Measurements from ENCODE around the gene PRPS1L1.

PRPS1L1 gene

GRCh38 chr7:18027628-18028027, at the start of gene PRPS1L1:
TSS of gene PRPS1L1 (minus strand) at chr7:18027846.
- DNase-seq (ENCODE audit: low read depth in 2 of 2), result no peak

GRCh38 chr7:18076461-18076860, 48.8 kb upstream of the PRPS1L1 start:
- DNase-seq (ENCODE audit: low read depth in 2 of 2), result no peak

- no peak for DNase-seq (ENCODE audit: low read depth in 2 of 2)
These were observed 41.1 kb upstream of the PRPS1L1 start for GRCh38 chr7:18068745-18069144.

GRCh38 chr7:18064242-18064838, 36.7 kb upstream of the PRPS1L1 start:
- DNase-seq (ENCODE audit: low read depth in 2 of 2), result no peak

DNA sequence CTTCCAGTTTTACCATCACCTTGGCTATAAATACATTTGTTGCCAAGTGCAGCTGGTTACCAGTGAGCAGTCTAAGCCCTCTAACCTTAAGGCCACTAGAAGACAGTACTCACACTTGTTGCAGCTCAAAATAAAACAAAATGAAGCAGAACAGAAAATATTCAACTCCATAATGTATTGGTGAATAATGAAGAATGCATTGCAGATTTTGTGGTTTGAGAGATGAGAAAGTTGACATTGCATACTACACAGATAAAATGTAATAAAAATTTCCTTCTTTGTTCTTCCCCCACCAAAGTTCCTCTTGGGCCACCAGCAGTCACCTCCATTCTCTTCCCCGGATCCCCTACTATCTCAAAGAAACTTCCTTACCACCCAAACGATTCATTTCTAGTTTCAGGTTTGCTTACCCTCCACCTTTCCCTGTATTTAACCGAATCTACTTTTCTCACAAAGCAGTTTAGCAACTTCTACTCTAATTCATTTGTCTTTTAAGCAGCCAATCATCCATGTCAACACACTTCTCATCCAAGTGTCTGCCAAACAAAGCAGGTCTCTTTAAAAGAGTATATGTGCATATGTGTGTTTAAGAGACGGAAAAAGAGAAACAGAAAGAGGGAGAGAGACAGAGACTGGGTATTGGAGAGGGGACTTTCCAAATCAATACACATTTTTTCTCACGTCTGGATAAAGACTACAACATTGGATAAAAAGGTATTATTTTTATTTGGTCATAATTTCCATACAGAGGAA, 35.7 kb upstream of the PRPS1L1 start:
- no peak for DNase-seq (ENCODE audit: low read depth in 2 of 2)

DNA sequence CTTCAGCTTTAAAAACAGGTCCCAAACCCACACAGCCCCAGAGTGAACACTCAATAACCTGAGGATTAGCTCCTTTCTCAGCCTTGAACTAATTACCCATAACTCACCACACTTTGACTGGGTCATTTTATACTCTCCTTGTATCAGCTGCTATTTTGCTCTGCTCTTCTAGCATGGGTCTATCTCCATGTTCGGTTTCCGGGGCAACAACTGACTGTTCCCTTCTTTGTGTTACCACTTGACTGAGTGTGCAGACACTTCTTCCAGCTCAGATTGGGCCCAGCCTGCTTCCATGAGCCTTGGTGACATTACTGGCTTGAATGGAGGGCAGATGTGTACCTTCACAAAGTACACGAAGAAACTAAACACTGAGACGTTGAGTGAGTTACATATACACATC, 31.5 kb upstream of the PRPS1L1 start:
- DNase-seq (ENCODE audit: low read depth in 2 of 2), result no peak

DNA sequence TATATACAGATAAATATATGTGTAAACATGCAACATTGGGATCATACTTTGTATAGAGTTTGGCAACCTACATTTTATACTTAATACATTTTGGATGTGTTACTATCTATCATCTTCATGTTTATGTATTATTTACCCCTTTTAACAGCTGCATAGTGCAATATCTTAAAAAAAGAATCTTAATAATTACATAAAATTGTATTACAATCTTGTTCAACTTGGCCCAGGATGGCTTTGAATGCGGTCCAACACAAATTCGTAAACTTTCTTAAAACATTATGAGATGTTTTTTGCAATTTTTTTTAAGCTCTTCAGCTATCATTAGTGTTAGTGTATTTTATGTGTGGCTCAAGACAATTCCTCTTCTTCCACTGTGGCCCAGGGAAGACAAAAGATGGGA, 26.3 kb upstream of the PRPS1L1 start:
- no peak for DNase-seq (ENCODE audit: low read depth in 2 of 2)

DNA sequence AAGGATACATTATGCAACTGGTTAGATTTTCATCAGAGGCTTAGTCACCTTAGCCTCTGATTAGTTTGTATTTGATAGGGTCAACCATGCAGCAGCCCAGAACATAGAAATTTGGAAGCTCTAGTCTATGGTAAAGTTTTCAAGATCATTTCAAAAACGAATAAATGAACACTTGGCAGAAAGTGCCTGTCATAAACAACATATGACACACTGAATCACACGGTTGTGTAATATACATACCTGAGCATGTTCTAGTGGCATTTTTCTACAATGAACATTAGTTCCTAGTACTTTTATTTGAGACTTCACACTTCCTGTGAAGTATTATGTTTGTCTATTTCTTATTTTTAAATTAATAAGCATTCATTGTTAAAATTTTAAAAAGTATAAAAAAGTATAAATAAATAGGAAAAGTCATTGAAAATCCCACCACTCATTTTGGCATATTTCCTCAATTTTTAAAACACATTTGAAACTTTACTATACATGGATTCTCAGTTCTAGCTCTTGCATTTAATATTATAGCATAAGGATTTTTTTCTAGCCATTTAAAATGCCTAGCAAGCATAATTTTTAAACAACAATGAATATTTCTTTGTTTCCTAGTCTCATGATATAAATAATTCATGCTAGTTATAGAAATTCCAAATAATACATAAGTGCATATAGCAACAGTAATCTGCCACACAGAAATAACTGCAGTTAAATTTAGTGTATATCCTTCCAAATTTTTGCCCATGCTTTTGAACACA, 25.7 kb upstream of the PRPS1L1 start:
- DNase-seq (ENCODE audit: low read depth in 2 of 2), result no peak

GRCh38 chr7:18049262-18049661, 21.6 kb upstream of the PRPS1L1 start:
- DNase-seq (ENCODE audit: low read depth in 2 of 2), result no peak

GRCh38 chr7:18046601-18047000, 19.0 kb upstream of the PRPS1L1 start:
- DNase-seq (ENCODE audit: low read depth in 2 of 2), result no peak

GRCh38 chr7:18045171-18045570, 17.5 kb upstream of the PRPS1L1 start:
- no peak for DNase-seq (ENCODE audit: low read depth in 2 of 2)

DNA sequence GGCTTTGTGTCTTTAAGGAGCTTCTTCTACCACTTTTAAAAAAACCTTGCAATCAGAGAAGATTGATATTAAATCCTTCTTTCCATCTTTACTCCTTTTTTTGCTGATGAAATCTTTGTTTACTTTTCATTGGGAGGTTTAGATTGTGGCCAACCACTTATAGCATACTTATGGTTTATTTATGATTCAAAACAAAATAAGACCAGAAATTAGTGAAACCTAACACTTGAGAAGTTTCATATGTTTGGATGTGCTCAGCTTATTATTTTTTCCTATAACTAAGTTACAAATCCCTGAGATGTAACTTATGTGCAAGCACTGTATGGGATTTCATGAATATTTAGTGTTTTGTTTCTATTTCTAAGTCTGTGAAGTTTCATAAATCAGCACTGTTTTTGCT, 13.5 kb upstream of the PRPS1L1 start:
- no peak for DNase-seq (ENCODE audit: low read depth in 2 of 2)

- DNase-seq (ENCODE audit: low read depth in 2 of 2), result no peak
These were observed 12.6 kb upstream of the PRPS1L1 start for GRCh38 chr7:18040196-18040595.

- DNase-seq (ENCODE audit: low read depth in 2 of 2), result no peak
These were observed 10.7 kb upstream of the PRPS1L1 start for GRCh38 chr7:18038382-18038781.

DNA sequence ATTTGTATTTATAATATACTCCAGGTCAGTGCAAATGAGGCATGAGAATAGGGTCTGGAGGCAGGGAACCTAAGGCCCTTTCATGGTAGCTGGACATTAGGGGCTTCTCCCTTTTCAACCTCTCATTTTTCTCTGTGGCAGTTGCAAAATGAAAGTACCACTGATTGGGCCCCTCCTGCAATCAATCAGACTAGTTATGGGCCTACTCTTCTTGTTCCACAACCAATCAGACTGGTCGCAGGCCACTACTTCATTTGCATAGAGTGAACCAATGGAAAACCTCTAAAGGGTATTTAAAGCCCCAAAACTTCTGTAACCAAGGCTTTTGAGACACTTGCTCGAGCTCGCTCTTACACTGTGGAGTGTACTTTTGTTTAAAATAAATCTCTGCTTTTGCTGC, 10.0 kb upstream of the PRPS1L1 start:
- no peak for DNase-seq (ENCODE audit: low read depth in 2 of 2)

DNA sequence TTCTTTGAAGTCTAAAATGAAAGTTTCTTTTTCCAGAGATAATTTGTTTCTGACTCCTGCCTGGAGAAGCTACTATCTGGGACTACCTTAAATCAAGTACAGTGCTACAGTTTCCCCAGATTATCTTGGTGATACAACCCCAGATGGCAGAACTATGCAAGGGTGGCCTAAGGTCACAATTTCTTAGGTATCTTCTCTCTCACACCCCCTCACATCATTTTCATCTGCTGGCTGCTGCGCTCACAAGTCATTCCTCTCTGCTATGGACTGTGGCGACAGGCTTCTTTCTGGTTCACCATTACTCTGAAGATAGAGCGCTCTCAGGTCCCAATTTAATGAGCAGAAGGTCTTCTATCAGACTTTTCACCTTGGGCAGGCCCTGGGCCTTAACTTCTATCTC, 9.1 kb upstream of the PRPS1L1 start:
- DNase-seq (ENCODE audit: low read depth in 2 of 2), result no peak

GRCh38 chr7:18030758-18031157, 3.1 kb upstream of the PRPS1L1 start:
- no peak for DNase-seq (ENCODE audit: low read depth in 2 of 2)

GRCh38 chr7:18020138-18020715, 7.4 kb downstream of the PRPS1L1 start:
- no peak for DNase-seq (ENCODE audit: low read depth in 2 of 2)

- no peak for DNase-seq (ENCODE audit: low read depth in 2 of 2)
These were observed 8.1 kb downstream of the PRPS1L1 start for GRCh38 chr7:18019555-18019954.

DNA sequence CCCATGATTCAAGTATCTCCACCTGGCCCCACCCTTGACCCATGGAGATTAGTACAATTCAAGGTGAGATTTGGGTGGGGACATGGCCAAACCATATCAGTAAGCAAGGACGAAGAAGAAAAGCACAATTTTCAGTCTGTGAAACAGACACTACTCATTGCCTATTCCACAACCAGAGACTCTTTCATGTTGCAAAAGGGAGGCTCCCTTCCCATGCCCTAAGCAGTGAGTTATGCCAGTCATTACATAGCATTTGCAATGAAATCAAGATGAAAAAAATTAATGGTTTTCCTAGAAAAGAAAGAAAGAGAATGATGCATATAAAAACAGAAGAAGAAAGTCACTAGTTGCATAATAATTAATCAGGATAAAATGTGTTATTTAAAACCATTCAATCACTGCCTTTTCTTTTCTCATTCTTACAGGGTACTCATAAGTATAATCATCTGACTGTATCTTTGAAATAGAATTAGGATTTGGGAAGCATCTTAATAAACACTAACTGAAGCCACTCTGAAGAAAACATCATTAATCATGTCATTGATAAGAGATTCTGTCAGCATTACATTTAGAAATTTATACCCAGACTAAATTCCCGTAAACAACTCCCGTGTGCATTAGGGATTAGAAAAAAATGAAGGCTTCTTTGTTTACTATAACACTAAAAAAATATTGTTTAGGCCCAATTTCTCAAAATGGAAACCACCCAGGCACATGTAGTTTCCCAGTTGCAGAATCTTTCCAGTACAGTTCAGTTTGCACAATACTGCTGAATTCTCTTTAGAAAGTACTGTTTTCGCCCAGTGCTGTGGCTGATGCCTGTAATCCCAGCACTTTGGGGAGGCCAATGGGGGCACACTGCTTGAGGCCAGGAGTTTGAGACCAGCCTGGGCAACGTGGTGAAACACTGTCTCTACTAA, 9.1 kb downstream of the PRPS1L1 start:
- DNase-seq (ENCODE audit: low read depth in 2 of 2), result no peak
